ENCODE measurements around the gene CALML4. TPM values are rescaled to one million over a fixed set of nuclear protein-coding genes. Genes with fewer than 3 reads are reported as not detected.
"Not testable (repeated sequence)": the region's sequence is repeated elsewhere in the genome, so short reads cannot be mapped to it uniquely, and the experiment has no call there.

Gene CALML4
- total RNA-seq, 2 experiments from 2014 or later, result 28.7 to 32.5 TPM

GRCh38 chr15:68228143-68228970, 23.2 kb upstream of the CALML4 start:
- peak; percentile 57 for DNase-seq (ENCODE audit: low spot score)
- no TSS peak for BruUV-seq (replicated peaks)

GRCh38 chr15:68227643-68228142, 22.6 kb upstream of the CALML4 start:
- Histone ChIP-seq H3K9me2 (ENCODE audit: insufficient read depth, low read length) (no peaks in the 10 kb centered on the region), H3K27ac (ENCODE audit: low read depth, low read length, poor library complexity, severe bottlenecking) (peak overlapping the region; percentile 80), H3K79me2 (ENCODE audit: insufficient read depth, low read depth, low read length) (peaks cover 63% of the 10 kb centered on the region), H3K36me3 (ENCODE audit: insufficient read depth, low read length) (peaks cover 28% of the 10 kb centered on the region), H2AFZ (ENCODE audit: low read length) (no peak overlapping the region), H3K9me3 (ENCODE audit: low read length) (peaks cover 8% of the 10 kb centered on the region; the same call in 1 of the 2 replicates), H3K4me1 (ENCODE audit: insufficient read depth, low read length, poor library complexity, severe bottlenecking) (peaks cover 56% of the 10 kb centered on the region), H3K4me2 (ENCODE audit: low read length) (peak overlapping the region; percentile 89), H4K20me1 (ENCODE audit: insufficient read depth, low read length) (no peaks in the 10 kb centered on the region), H3K4me3 (ENCODE audit: low read depth, low read length, poor library complexity, severe bottlenecking) (peak overlapping the region; percentile 80)
- TF ChIP-seq, protein P1, sequence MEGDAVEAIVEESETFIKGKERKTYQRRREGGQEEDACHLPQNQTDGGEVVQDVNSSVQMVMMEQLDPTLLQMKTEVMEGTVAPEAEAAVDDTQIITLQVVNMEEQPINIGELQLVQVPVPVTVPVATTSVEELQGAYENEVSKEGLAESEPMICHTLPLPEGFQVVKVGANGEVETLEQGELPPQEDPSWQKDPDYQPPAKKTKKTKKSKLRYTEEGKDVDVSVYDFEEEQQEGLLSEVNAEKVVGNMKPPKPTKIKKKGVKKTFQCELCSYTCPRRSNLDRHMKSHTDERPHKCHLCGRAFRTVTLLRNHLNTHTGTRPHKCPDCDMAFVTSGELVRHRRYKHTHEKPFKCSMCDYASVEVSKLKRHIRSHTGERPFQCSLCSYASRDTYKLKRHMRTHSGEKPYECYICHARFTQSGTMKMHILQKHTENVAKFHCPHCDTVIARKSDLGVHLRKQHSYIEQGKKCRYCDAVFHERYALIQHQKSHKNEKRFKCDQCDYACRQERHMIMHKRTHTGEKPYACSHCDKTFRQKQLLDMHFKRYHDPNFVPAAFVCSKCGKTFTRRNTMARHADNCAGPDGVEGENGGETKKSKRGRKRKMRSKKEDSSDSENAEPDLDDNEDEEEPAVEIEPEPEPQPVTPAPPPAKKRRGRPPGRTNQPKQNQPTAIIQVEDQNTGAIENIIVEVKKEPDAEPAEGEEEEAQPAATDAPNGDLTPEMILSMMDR (conservative IDR thresholded peaks at IDR 0.05; ENCODE audit: low read length), result no peak
- TF ChIP-seq EZH2phosphoT487 (IDR thresholded peaks at IDR 0.05; ENCODE audit: borderline replicate concordance, low read depth, low read length), result no peak
- intact Hi-C loops (cut with micrococcal nuclease; ENCODE audit: unreplicated experiment), result loop anchor here (1.0 to 5.0 kb wide), 5 partner anchors 18 to 445 kb away; partner anchors contain the start of gene PIAS1
- ChIA-PET POLR2A (interaction anchor here (0.7 to 1.3 kb wide), 4 partner anchors 9 to 43 kb away, joined by 3 to 5 read pairs (median 3); no protein-coding TSS in a partner anchor), CTCF (ENCODE audit: unreplicated experiment) (no interaction called here)
- peak; percentile 14 for DNase-seq (ENCODE audit: low spot score)
- BruUV-seq (replicated peaks), result no TSS peak

More at GRCh38 chr15:68228143-68228970, 23.2 kb upstream of the CALML4 start:
- ChIA-PET CTCF (ENCODE audit: unreplicated experiment) (no interaction called here), POLR2A (interaction anchor here (0.6 to 1.2 kb wide), 5 partner anchors 10 to 69 kb away, joined by 3 to 4 read pairs (median 3); no protein-coding TSS in a partner anchor)
- TF ChIP-seq EZH2phosphoT487 (IDR thresholded peaks at IDR 0.05; ENCODE audit: borderline replicate concordance, low read depth, low read length), result no peak
- TF ChIP-seq, protein P1 (conservative IDR thresholded peaks at IDR 0.05; ENCODE audit: low read length), result no peak
- H3K9me3 ChIP-seq (ENCODE audit: low read length), result peaks cover 4% of the 10 kb centered on the region; the same call in 1 of the 2 replicates
- no peak overlapping the region; the same call in 1 of the 2 replicates for H2AFZ ChIP-seq (ENCODE audit: low read length)
- H3K4me1 ChIP-seq (ENCODE audit: insufficient read depth, low read length, poor library complexity, severe bottlenecking), result peaks cover 56% of the 10 kb centered on the region
- peaks cover 58% of the 10 kb centered on the region for H3K79me2 ChIP-seq (ENCODE audit: insufficient read depth, low read depth, low read length)
- H3K4me2 ChIP-seq (ENCODE audit: low read length), result peak overlapping the region; percentile 89
- intact Hi-C loops (cut with micrococcal nuclease; ENCODE audit: unreplicated experiment), result loop anchor here (1.0 to 5.0 kb wide), 5 partner anchors 19 to 446 kb away; partner anchors contain the start of gene PIAS1
- H3K36me3 ChIP-seq (ENCODE audit: insufficient read depth, low read length), result peaks cover 22% of the 10 kb centered on the region
- H3K27ac ChIP-seq (ENCODE audit: low read depth, low read length, poor library complexity, severe bottlenecking), result peak overlapping the region; percentile 80
- peak overlapping the region; percentile 80 for H3K4me3 ChIP-seq (ENCODE audit: low read depth, low read length, poor library complexity, severe bottlenecking)
- no peaks in the 10 kb centered on the region for H4K20me1 ChIP-seq (ENCODE audit: insufficient read depth, low read length)
- no peaks in the 10 kb centered on the region for H3K9me2 ChIP-seq (ENCODE audit: insufficient read depth, low read length)

- intact Hi-C loops (cut with micrococcal nuclease; ENCODE audit: unreplicated experiment), result loop anchor here (5.0 kb wide), 1 partner anchor 443 kb away; no protein-coding TSS in a partner anchor
- H3K4me3 ChIP-seq (ENCODE audit: low read depth, low read length, poor library complexity, severe bottlenecking), result peak overlapping the region; percentile 35
- H3K4me1 ChIP-seq (ENCODE audit: insufficient read depth, low read length, poor library complexity, severe bottlenecking), result peaks cover 48% of the 10 kb centered on the region
- peak overlapping the region; percentile 71 for H3K27ac ChIP-seq (ENCODE audit: low read depth, low read length, poor library complexity, severe bottlenecking)
- H4K20me1 ChIP-seq (ENCODE audit: insufficient read depth, low read length); H2AFZ ChIP-seq (ENCODE audit: low read length); BruUV-seq (replicated peaks); H3K9me3 ChIP-seq (ENCODE audit: low read length); H3K9me2 ChIP-seq (ENCODE audit: insufficient read depth, low read length); CTCF ChIA-PET (ENCODE audit: unreplicated experiment); DNase-seq (ENCODE audit: low spot score): not testable (repeated sequence)
- peaks cover 66% of the 10 kb centered on the region for H3K79me2 ChIP-seq (ENCODE audit: insufficient read depth, low read depth, low read length)
- POLR2A ChIA-PET, result interaction anchor here (1.9 kb wide), 1 partner anchor 10 kb away, joined by 8 read pairs; no protein-coding TSS in a partner anchor
- H3K4me2 ChIP-seq (ENCODE audit: low read length), result peak overlapping the region; percentile 54
- peaks cover 30% of the 10 kb centered on the region for H3K36me3 ChIP-seq (ENCODE audit: insufficient read depth, low read length)
Observed at GRCh38 chr15:68225442-68225841, 20.3 kb upstream of the CALML4 start.

Data from OCI-LY7 (cell line).